SK-N-SH treated with all-trans-retinoic acid at 6 μM for 48 hours (cell line): ENCODE results near the gene NCF2.

Experiments used
- BACH2 ChIP-seq: fragments of 250-450 bp; sonication (Bioruptor Pico); IDR thresholded peaks from 2 replicates; pipeline ENCODE4 v1.9.0; 2021; ENCODE audit warnings: mild to moderate bottlenecking, borderline replicate concordance
- CSDC2 ChIP-seq: fragments of 250-450 bp; sonication (Bioruptor Pico); IDR thresholded peaks from 2 replicates; pipeline ENCODE4 v1.5.0; 2020; ENCODE audit warnings: mild to moderate bottlenecking, moderate library complexity
- ESRRG ChIP-seq: fragments of 250-450 bp; sonication (Bioruptor Pico); IDR thresholded peaks from 2 replicates; pipeline ENCODE4 v1.6.1; 2021; ENCODE audit warnings: mild to moderate bottlenecking
- RARB ChIP-seq: fragments of 250-450 bp; sonication (Bioruptor Pico); IDR thresholded peaks from 2 replicates; pipeline ENCODE4 v1.8.0; 2021; ENCODE audit warnings: mild to moderate bottlenecking, moderate library complexity
- TCF4 ChIP-seq: fragments of 250-450 bp; sonication (Bioruptor Pico); IDR thresholded peaks from 2 replicates; pipeline ENCODE4 v1.8.0; 2021; ENCODE audit warnings: mild to moderate bottlenecking, moderate library complexity, borderline replicate concordance
- ZC3H10 ChIP-seq: fragments of 250-450 bp; sonication (Bioruptor Pico); IDR thresholded peaks from 2 replicates; pipeline ENCODE4 v1.5.1; 2021; ENCODE audit warnings: mild to moderate bottlenecking, moderate library complexity
- ZFP30 ChIP-seq: fragments of 450-650 bp; formaldehyde crosslinking; IDR thresholded peaks from 2 replicates; pipeline ENCODE4 v1.5.0; 2022; ENCODE audit warnings: mild to moderate bottlenecking, moderate library complexity
- ZNF70 ChIP-seq: fragments of 450-650 bp; formaldehyde crosslinking; IDR thresholded peaks from 2 replicates; pipeline ENCODE4 v1.5.0; 2020; ENCODE audit warnings: mild to moderate bottlenecking, moderate library complexity
- TF ChIP-seq, protein P1 (sequence below): fragments of 250-450 bp; sonication (Bioruptor Pico); IDR thresholded peaks from 2 replicates; pipeline ENCODE4 v1.5.1; 2020; ENCODE audit warnings: low read depth, mild to moderate bottlenecking, moderate library complexity
- TF ChIP-seq, protein P2 (sequence below): fragments of 250-450 bp; sonication (Bioruptor Pico); IDR thresholded peaks from 2 replicates; pipeline ENCODE4 v1.5.1; 2021; ENCODE audit warnings: mild to moderate bottlenecking, moderate library complexity

DNA sequence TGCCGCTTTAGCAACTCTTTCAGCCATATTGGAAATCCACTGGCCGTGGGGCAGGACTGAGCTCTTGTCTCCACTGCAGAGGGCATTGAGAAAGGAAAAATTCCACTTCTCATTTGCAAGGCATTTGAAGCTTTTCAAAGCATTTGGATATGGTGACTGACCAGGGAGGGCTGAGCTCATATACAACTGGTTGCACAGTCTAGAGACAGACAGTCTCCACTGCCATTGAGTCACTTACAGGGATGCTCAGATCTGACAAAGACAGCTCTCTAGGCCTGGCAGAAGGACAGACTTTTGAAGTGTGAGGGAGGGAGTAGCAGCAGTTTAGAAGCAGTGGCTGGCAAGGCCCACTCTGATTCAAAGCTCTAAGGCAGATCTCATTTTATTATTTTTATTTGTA, 24.2 kb downstream of the NCF2 start:
- TF ChIP-seq ZC3H10 (CRISPR knock-in tag) = no peak
- TF ChIP-seq RARB (CRISPR knock-in tag) = no peak
- no peak for TF ChIP-seq BACH2 (CRISPR knock-in tag)
- TF ChIP-seq CSDC2 = no peak
- TF ChIP-seq ZFP30 (CRISPR knock-in tag) = no peak
- TF ChIP-seq, protein P1, sequence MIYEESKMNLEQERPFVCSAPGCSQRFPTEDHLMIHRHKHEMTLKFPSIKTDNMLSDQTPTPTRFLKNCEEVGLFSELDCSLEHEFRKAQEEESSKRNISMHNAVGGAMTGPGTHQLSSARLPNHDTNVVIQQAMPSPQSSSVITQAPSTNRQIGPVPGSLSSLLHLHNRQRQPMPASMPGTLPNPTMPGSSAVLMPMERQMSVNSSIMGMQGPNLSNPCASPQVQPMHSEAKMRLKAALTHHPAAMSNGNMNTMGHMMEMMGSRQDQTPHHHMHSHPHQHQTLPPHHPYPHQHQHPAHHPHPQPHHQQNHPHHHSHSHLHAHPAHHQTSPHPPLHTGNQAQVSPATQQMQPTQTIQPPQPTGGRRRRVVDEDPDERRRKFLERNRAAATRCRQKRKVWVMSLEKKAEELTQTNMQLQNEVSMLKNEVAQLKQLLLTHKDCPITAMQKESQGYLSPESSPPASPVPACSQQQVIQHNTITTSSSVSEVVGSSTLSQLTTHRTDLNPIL = no peak
- no peak for TF ChIP-seq TCF4 (CRISPR knock-in tag)
- TF ChIP-seq ZNF70 = no peak
- TF ChIP-seq, protein P2, sequence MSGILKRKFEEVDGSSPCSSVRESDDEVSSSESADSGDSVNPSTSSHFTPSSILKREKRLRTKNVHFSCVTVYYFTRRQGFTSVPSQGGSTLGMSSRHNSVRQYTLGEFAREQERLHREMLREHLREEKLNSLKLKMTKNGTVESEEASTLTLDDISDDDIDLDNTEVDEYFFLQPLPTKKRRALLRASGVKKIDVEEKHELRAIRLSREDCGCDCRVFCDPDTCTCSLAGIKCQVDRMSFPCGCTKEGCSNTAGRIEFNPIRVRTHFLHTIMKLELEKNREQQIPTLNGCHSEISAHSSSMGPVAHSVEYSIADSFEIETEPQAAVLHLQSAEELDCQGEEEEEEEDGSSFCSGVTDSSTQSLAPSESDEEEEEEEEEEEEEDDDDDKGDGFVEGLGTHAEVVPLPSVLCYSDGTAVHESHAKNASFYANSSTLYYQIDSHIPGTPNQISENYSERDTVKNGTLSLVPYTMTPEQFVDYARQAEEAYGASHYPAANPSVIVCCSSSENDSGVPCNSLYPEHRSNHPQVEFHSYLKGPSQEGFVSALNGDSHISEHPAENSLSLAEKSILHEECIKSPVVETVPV (CRISPR knock-in tag) = no peak
- no peak for TF ChIP-seq ESRRG (CRISPR knock-in tag)
